GM23248 (cell line): ENCODE results near the gene TOMM7.

ENCODE experiments used
- EZH2 ChIP-seq: fragments of 200-600 bp; sonication (generic); IDR thresholded peaks from 2 replicates; pipeline ENCODE4 v1.6.1; 2018; ENCODE audit warnings: antibody characterized with exemption, mild to moderate bottlenecking; ENCODE audit not compliant: insufficient read depth, poor library complexity, severe bottlenecking
- EZH2phosphoT487 ChIP-seq: fragments of 200-600 bp; sonication (generic); IDR thresholded peaks from 2 replicates; pipeline ENCODE4 v1.6.1; 2018; ENCODE audit warnings: antibody characterized with exemption, moderate library complexity, mild to moderate bottlenecking, low read depth; ENCODE audit not compliant: insufficient read depth

DNA sequence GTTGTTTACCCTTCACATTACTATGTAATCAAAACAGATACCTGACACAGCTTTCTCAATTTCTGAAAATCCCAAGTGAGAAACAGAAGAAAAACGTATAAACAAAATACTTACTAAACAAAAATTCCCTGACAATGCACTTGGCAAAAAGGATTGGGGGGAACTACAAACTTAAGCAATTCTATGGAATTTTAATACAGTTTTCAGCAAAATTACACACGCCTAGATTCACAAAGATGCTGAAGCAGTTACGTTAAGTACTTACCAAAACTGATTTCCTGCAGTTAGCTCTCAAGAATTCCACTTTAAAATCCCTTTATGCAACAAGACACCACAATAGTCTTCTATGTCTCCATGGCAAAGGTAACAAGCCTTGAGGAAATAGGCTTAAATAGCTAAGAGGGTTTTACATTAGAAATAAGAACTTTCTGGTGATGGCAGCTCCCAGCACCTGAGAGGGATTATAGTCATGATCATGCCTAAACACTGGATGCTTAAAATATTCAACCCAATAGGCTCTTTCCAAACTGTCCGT lies 10.8 kb downstream of the TOMM7 start:
- no peak for TF ChIP-seq EZH2phosphoT487
- TF ChIP-seq EZH2 = no peak
